ENCODE data around the gene TNXB. TPM values are rescaled to one million over a fixed set of nuclear protein-coding genes. Genes with fewer than 3 reads are reported as not detected.
"Not testable (repeated sequence)": the region's sequence is repeated elsewhere in the genome, so short reads cannot be mapped to it uniquely, and the experiment has no call there.

TNXB gene
- total and polyA plus RNA-seq, 2 donors (not counting 3 experiments of a cell fraction or from before 2014, with no cell fraction given): 0.47 to 2.7 TPM

- H3K27ac ChIP-seq (ENCODE audit: insufficient read depth, low read depth, low read length); dilution Hi-C loops (cut with MboI; ENCODE audit: extremely low pct_ligation_motif_present, low sequenced_read_pairs); BruUV-seq (replicated peaks); H3K36me3 ChIP-seq (ENCODE audit: control insufficient read depth in 2 of 2, extremely low read depth in 1 of 2, insufficient read depth in 2 of 2, low read length in 2 of 2); H3K4me1 ChIP-seq (ENCODE audit: control insufficient read depth, extremely low read depth, insufficient read depth, low read length); FAIRE-seq; H3K4me2 ChIP-seq (ENCODE audit: insufficient read depth, low read length); intact Hi-C loops (cut with micrococcal nuclease); H4K20me1 ChIP-seq (replicated peaks; ENCODE audit: control insufficient read depth, extremely low read depth, insufficient read depth, low read length); H3K4me3 ChIP-seq (replicated peaks in 1 of 3; ENCODE audit: insufficient read depth in 1 of 3, low read depth in 1 of 3, low read length in 3 of 3); H3K9me3 ChIP-seq (replicated peaks; ENCODE audit: control insufficient read depth, insufficient read depth, low read length); H3K9me1 ChIP-seq (replicated peaks; ENCODE audit: control insufficient read depth, extremely low read depth, insufficient read depth, low read length); H3K79me2 ChIP-seq (ENCODE audit: control insufficient read depth, insufficient read depth, low read length); CTCF ChIA-PET; POLR2A ChIA-PET; H2AFZ ChIP-seq (ENCODE audit: low read depth, low read length); H3K27me3 ChIP-seq (ENCODE audit: control insufficient read depth in 2 of 2, insufficient read depth in 2 of 2, low read length in 2 of 2); H3K9ac ChIP-seq (replicated peaks; ENCODE audit: extremely low read depth, insufficient read depth, low read length); DNase-seq (ENCODE audit: low read depth, low spot score): not testable (repeated sequence)
Measured at GRCh38 chr6:32004864-32005537, 104.1 kb downstream of the TNXB start.

GRCh38 chr6:32004393-32004792 lies 104.7 kb downstream of the TNXB start:
- H3K9me3 ChIP-seq (replicated peaks; ENCODE audit: control insufficient read depth, insufficient read depth, low read length); DNase-seq (ENCODE audit: low read depth, low spot score); POLR2A ChIA-PET; H3K4me3 ChIP-seq (replicated peaks in 1 of 3; ENCODE audit: insufficient read depth in 1 of 3, low read depth in 1 of 3, low read length in 3 of 3); H3K4me1 ChIP-seq (ENCODE audit: control insufficient read depth, extremely low read depth, insufficient read depth, low read length); FAIRE-seq; H3K27me3 ChIP-seq (ENCODE audit: control insufficient read depth in 2 of 2, insufficient read depth in 2 of 2, low read length in 2 of 2); CTCF ChIA-PET; H3K27ac ChIP-seq (ENCODE audit: insufficient read depth, low read depth, low read length); intact Hi-C loops (cut with micrococcal nuclease); BruUV-seq (replicated peaks); H3K36me3 ChIP-seq (ENCODE audit: control insufficient read depth in 2 of 2, extremely low read depth in 1 of 2, insufficient read depth in 2 of 2, low read length in 2 of 2); H3K9me1 ChIP-seq (replicated peaks; ENCODE audit: control insufficient read depth, extremely low read depth, insufficient read depth, low read length); H3K79me2 ChIP-seq (ENCODE audit: control insufficient read depth, insufficient read depth, low read length); H4K20me1 ChIP-seq (replicated peaks; ENCODE audit: control insufficient read depth, extremely low read depth, insufficient read depth, low read length); H3K4me2 ChIP-seq (ENCODE audit: insufficient read depth, low read length); H2AFZ ChIP-seq (ENCODE audit: low read depth, low read length); H3K9ac ChIP-seq (replicated peaks; ENCODE audit: extremely low read depth, insufficient read depth, low read length); dilution Hi-C loops (cut with MboI; ENCODE audit: extremely low pct_ligation_motif_present, low sequenced_read_pairs): not testable (repeated sequence)

- POLR2A ChIA-PET; H3K4me2 ChIP-seq (ENCODE audit: insufficient read depth, low read length); H2AFZ ChIP-seq (ENCODE audit: low read depth, low read length); DNase-seq (ENCODE audit: low read depth, low spot score); BruUV-seq (replicated peaks); intact Hi-C loops (cut with micrococcal nuclease); H4K20me1 ChIP-seq (replicated peaks; ENCODE audit: control insufficient read depth, extremely low read depth, insufficient read depth, low read length); CTCF ChIA-PET; dilution Hi-C loops (cut with MboI; ENCODE audit: extremely low pct_ligation_motif_present, low sequenced_read_pairs); H3K79me2 ChIP-seq (ENCODE audit: control insufficient read depth, insufficient read depth, low read length); H3K4me3 ChIP-seq (replicated peaks in 1 of 3; ENCODE audit: insufficient read depth in 1 of 3, low read depth in 1 of 3, low read length in 3 of 3); H3K9me1 ChIP-seq (replicated peaks; ENCODE audit: control insufficient read depth, extremely low read depth, insufficient read depth, low read length); H3K27me3 ChIP-seq (ENCODE audit: control insufficient read depth in 2 of 2, insufficient read depth in 2 of 2, low read length in 2 of 2); H3K9ac ChIP-seq (replicated peaks; ENCODE audit: extremely low read depth, insufficient read depth, low read length); H3K4me1 ChIP-seq (ENCODE audit: control insufficient read depth, extremely low read depth, insufficient read depth, low read length); H3K9me3 ChIP-seq (replicated peaks; ENCODE audit: control insufficient read depth, insufficient read depth, low read length); H3K27ac ChIP-seq (ENCODE audit: insufficient read depth, low read depth, low read length); H3K36me3 ChIP-seq (ENCODE audit: control insufficient read depth in 2 of 2, extremely low read depth in 1 of 2, insufficient read depth in 2 of 2, low read length in 2 of 2): not testable (repeated sequence)
- FAIRE-seq: peak; percentile 21
Measured at GRCh38 chr6:32003301-32003700, 105.8 kb downstream of the TNXB start.

GRCh38 chr6:32002546-32003268 lies 106.4 kb downstream of the TNXB start:
- DNase-seq (ENCODE audit: low read depth, low spot score); H2AFZ ChIP-seq (ENCODE audit: low read depth, low read length); H3K27ac ChIP-seq (ENCODE audit: insufficient read depth, low read depth, low read length); H3K36me3 ChIP-seq (ENCODE audit: control insufficient read depth in 2 of 2, extremely low read depth in 1 of 2, insufficient read depth in 2 of 2, low read length in 2 of 2); H3K4me3 ChIP-seq (replicated peaks in 1 of 3; ENCODE audit: insufficient read depth in 1 of 3, low read depth in 1 of 3, low read length in 3 of 3); H3K9me3 ChIP-seq (replicated peaks; ENCODE audit: control insufficient read depth, insufficient read depth, low read length); dilution Hi-C loops (cut with MboI; ENCODE audit: extremely low pct_ligation_motif_present, low sequenced_read_pairs); H3K79me2 ChIP-seq (ENCODE audit: control insufficient read depth, insufficient read depth, low read length); H3K4me2 ChIP-seq (ENCODE audit: insufficient read depth, low read length); H3K9ac ChIP-seq (replicated peaks; ENCODE audit: extremely low read depth, insufficient read depth, low read length); CTCF ChIA-PET; H3K9me1 ChIP-seq (replicated peaks; ENCODE audit: control insufficient read depth, extremely low read depth, insufficient read depth, low read length); POLR2A ChIA-PET; intact Hi-C loops (cut with micrococcal nuclease); H4K20me1 ChIP-seq (replicated peaks; ENCODE audit: control insufficient read depth, extremely low read depth, insufficient read depth, low read length); BruUV-seq (replicated peaks); H3K27me3 ChIP-seq (ENCODE audit: control insufficient read depth in 2 of 2, insufficient read depth in 2 of 2, low read length in 2 of 2); H3K4me1 ChIP-seq (ENCODE audit: control insufficient read depth, extremely low read depth, insufficient read depth, low read length): not testable (repeated sequence)
- FAIRE-seq: peak; percentile 54

All from endothelial cell of umbilical vein (primary cell).